SK-N-SH (cell line): Measurements from ENCODE around the gene ANKRD34A. TPM values are rescaled to one million over a fixed set of nuclear protein-coding genes. Genes with fewer than 3 reads are reported as not detected.

ENCODE experiments used
- CTCF ChIA-PET: fragments of 300-600, 350-600 bp; formaldehyde crosslinking; extraction: SDS; loops from one replicate; lab custom pipeline; 2021; lab: Yijun Ruan, JAX
- POLR2A ChIA-PET: fragments of 350-600 bp; sonication (Branson Sonifier 250); formaldehyde crosslinking; extraction: SDS; loops from one replicate; lab custom pipeline; 2020; ENCODE audit warnings: antibody characterized with exemption, inconsistent platforms; lab: Yijun Ruan, JAX
- DNase-seq: peaks from one replicate; pipeline ENCODE4 v3.0.0; 2012
- H2AFZ ChIP-seq: fragments of 200-600 bp; sonication (generic); 2 replicates; pipeline ENCODE4 v1.8.1; 2016; ENCODE audit warnings: antibody characterized with exemption, mild to moderate bottlenecking, low read depth
- H3F3A ChIP-seq: fragments of 200-600 bp; sonication (generic); replicated peaks from 2 replicates; pipeline ENCODE3; 2016; ENCODE audit warnings: antibody characterized with exemption, mild to moderate bottlenecking; ENCODE audit not compliant: insufficient read depth
- H3K27ac ChIP-seq, 2 experiments: fragments of 200-500 bp in 1 of 2; fragments of 200-600 bp in 1 of 2; sonication (Bioruptor generic) in 1 of 2; sonication (generic), shearing (Covaris generic) in 1 of 2; 2 replicates each; pipeline versions ENCODE4 v1.5.1 to v1.6.1; 2014 to 2016; ENCODE audit warnings: low read depth in 2 of 2, inconsistent platforms in 1 of 2, low read length in 1 of 2, mild to moderate bottlenecking in 1 of 2, mixed read lengths in 1 of 2
- H3K27me3 ChIP-seq: fragments of 200-600 bp; sonication (generic), shearing (Covaris generic); 2 replicates; pipeline ENCODE4 v1.6.1; 2016; ENCODE audit warnings: mixed run types; ENCODE audit not compliant: insufficient read depth
- H3K36me3 ChIP-seq, 2 experiments: fragments of 200-500 bp in 1 of 2; fragments of 200-600 bp in 1 of 2; sonication (Bioruptor generic) in 1 of 2; sonication (generic) in 1 of 2; replicated peaks in 1 of 2; 2 replicates each; pipeline versions ENCODE3 to v1.5.1; 2014 to 2016; ENCODE audit warnings: low read length in 1 of 2, mild to moderate bottlenecking in 1 of 2; ENCODE audit not compliant: insufficient read depth in 2 of 2, control insufficient read depth in 1 of 2
- H3K4me1 ChIP-seq, 2 experiments: fragments of 200-500 bp in 1 of 2; fragments of 200-600 bp in 1 of 2; sonication (Bioruptor generic) in 1 of 2; sonication (generic), shearing (Covaris generic) in 1 of 2; 2 replicates each; pipeline versions ENCODE4 v1.5.1 to v1.6.1; 2014 to 2016; ENCODE audit warnings: low read depth in 1 of 2, low read length in 1 of 2, mixed run types in 1 of 2; ENCODE audit not compliant: insufficient read depth in 2 of 2, control insufficient read depth in 1 of 2
- H3K4me2 ChIP-seq: fragments of 200-600 bp; sonication (generic), shearing (Covaris generic); 2 replicates; pipeline ENCODE4 v1.6.1; 2017; ENCODE audit warnings: mixed run types
- H3K4me3 ChIP-seq, 2 experiments: fragments of 200-500 bp in 1 of 2; fragments of 200-600 bp in 1 of 2; sonication (Bioruptor generic) in 1 of 2; sonication (generic), shearing (Covaris generic) in 1 of 2; 2 replicates each; pipeline versions ENCODE4 v1.5.1 to v1.8.1; 2014 to 2016; ENCODE audit warnings: low read depth in 2 of 2, inconsistent platforms in 1 of 2, low read length in 1 of 2, mild to moderate bottlenecking in 1 of 2, mixed read lengths in 1 of 2, moderate library complexity in 1 of 2
- H3K79me2 ChIP-seq: fragments of 200-600 bp; sonication (generic); 2 replicates; pipeline ENCODE4 v1.8.1; 2017; ENCODE audit warnings: mild to moderate bottlenecking; ENCODE audit not compliant: insufficient read depth
- H3K9ac ChIP-seq: fragments of 200-600 bp; sonication (generic); 2 replicates; pipeline ENCODE4 v1.6.1; 2017; ENCODE audit warnings: mixed run types
- H3K9me2 ChIP-seq: fragments of 200-600 bp; sonication (generic); 2 replicates; pipeline ENCODE4 v1.6.1; 2017; ENCODE audit warnings: mixed run types
- H3K9me3 ChIP-seq: fragments of 200-600 bp; sonication (generic); 2 replicates; pipeline ENCODE4 v1.6.1; 2017; ENCODE audit warnings: mixed run types, mild to moderate bottlenecking, moderate library complexity
- H4K20me1 ChIP-seq: fragments of 200-600 bp; sonication (generic); 2 replicates; pipeline ENCODE4 v1.6.1; 2017; ENCODE audit warnings: mild to moderate bottlenecking, mixed run types; ENCODE audit not compliant: insufficient read depth
- ELF1 ChIP-seq: IDR thresholded peaks from 2 replicates; pipeline ENCODE4 v1.4.0; 2012
- FOSL2 ChIP-seq: IDR thresholded peaks from 2 replicates; pipeline ENCODE4 v1.4.0; 2012; ENCODE audit warnings: low read depth, mild to moderate bottlenecking, moderate library complexity, borderline replicate concordance
- FOXM1 ChIP-seq: IDR thresholded peaks from 2 replicates; pipeline ENCODE4 v1.4.0; 2012; ENCODE audit warnings: low read depth, mild to moderate bottlenecking
- GABPA ChIP-seq: IDR thresholded peaks from 2 replicates; pipeline ENCODE4 v1.4.0; 2012; ENCODE audit warnings: low read depth, mild to moderate bottlenecking
- GATA2 ChIP-seq: sonication (generic); formaldehyde crosslinking; IDR thresholded peaks from 2 replicates; pipeline ENCODE4 v1.5.0; 2020; ENCODE audit warnings: mild to moderate bottlenecking, missing genetic modification reagents
- JUND ChIP-seq: IDR thresholded peaks from 2 replicates; pipeline ENCODE4 v1.4.0; 2012
- MEF2A ChIP-seq: IDR thresholded peaks from 2 replicates; pipeline ENCODE4 v1.4.0; 2012; ENCODE audit warnings: low read depth, borderline replicate concordance
- MXI1 ChIP-seq: IDR thresholded peaks from 2 replicates; pipeline ENCODE4 v1.6.1; 2012; ENCODE audit warnings: mild to moderate bottlenecking, low read depth, low read length, improper control_type of control experiment
- NRF1 ChIP-seq: IDR thresholded peaks from 2 replicates; pipeline ENCODE4 v1.6.1; 2012; ENCODE audit warnings: low read depth, mild to moderate bottlenecking, low read length
- RXRA ChIP-seq: IDR thresholded peaks from 2 replicates; pipeline ENCODE4 v1.4.0; 2012; ENCODE audit warnings: low read depth, mild to moderate bottlenecking, borderline replicate concordance
- SIN3A ChIP-seq: IDR thresholded peaks from 2 replicates; pipeline ENCODE4 v1.6.1; 2012; ENCODE audit warnings: low read depth, mild to moderate bottlenecking, low read length, moderate library complexity, borderline replicate concordance
- SMC3 ChIP-seq: IDR thresholded peaks from 2 replicates; pipeline ENCODE4 v1.6.1; 2012; ENCODE audit warnings: low read depth, low read length, improper control_type of control experiment
- TCF12 ChIP-seq: IDR thresholded peaks from 2 replicates; pipeline ENCODE4 v1.4.0; 2012
- WGBS: methylation state at CpG from one replicate; pipeline ENCODE4 v1.1.6; 2017; ENCODE audit warnings: low lambda C conversion rate; 5-methylcytosine and 5-hydroxymethylcytosine counted together
- polyA plus RNA-seq, 3 experiments: library from polyadenylated mRNA; depleted of rRNA; stranded (reverse); fragments of >200 nt; gene quantifications; 2 replicates each; pipeline ENCODE4 v1.2.3, GENCODE V29; 2012
- TF ChIP-seq, protein P1 (sequence below): IDR thresholded peaks from 2 replicates; pipeline ENCODE4 v1.4.0; 2012; ENCODE audit warnings: low read depth
- TF ChIP-seq, protein P2 (sequence below): IDR thresholded peaks from 2 replicates; pipeline ENCODE4 v1.4.0; 2012; ENCODE audit warnings: low read depth, borderline replicate concordance
- TF ChIP-seq, protein P3 (sequence below): IDR thresholded peaks from 2 replicates; pipeline ENCODE4; 2012
- TF ChIP-seq, protein P4 (sequence below): fragments of 200-600 bp; sonication (generic); IDR thresholded peaks from 2 replicates; pipeline ENCODE4 v1.6.1; 2017; ENCODE audit warnings: antibody characterized with exemption, mild to moderate bottlenecking, moderate library complexity

ANKRD34A gene
- polyA plus RNA-seq, 1 of the 3 experiments (the other 2 are of a cell fraction) = 2.6 TPM

DNA sequence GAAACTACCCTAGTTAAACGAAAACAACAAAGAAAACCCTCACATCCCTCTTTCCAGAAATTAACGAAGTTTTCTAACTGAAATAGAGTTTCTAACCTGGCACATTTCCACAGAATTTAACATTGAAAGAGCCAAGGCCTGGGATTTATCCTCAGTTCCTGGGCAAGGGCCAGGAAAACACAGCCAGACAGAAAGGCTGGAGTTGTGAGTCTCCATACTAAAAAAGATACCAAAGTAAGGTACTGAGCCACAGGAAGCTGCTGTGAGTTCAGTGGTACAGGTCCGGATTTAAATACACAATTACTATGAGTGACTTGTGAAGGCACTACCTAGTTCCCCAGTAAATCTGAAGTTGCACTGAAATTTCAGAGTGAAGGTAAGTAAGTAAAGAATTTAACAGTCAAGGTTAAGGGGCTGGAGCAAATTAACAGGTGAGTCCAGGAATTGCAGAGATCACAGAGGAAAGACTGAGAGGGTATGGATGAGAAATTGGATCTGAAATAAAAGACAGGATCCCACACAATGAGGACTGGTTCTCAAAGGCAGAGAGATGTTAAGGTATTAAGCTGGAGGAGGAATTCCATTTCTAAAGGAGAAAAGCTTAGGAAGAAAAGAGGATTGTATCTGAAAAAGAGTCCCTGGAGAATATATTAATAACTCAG lies 7.5 kb downstream of the ANKRD34A start:
- ChIA-PET POLR2A (interaction anchor here (1.4 to 2.5 kb wide), 4 partner anchors 30 to 98 kb away, joined by 4 to 34 read pairs (median 8); partner anchors contain the start of genes PEX11B, PIAS3 and RBM8A), CTCF (interaction anchor here (0.7 to 1.3 kb wide), 3 partner anchors 23 to 38 kb away, joined by 3 to 4 read pairs (median 3); partner anchors contain the start of genes PEX11B and RBM8A)
- Histone ChIP-seq H4K20me1 (no peaks in the 10 kb centered on the region; the same call in 1 of the 2 replicates), H3K9me2 (no peaks in the 10 kb centered on the region), H3K79me2 (peaks cover 55% of the 10 kb centered on the region), H3K9me3 (no peaks in the 10 kb centered on the region), H3K4me2 (peak overlapping the region; percentile 78), H3K4me1 (peaks cover 25 to 47% of the 10 kb centered on the region in 2 experiments; a peak in 3 of 4 replicates), H3K36me3 (peaks cover 4% of the 10 kb centered on the region in 2 experiments), H3K4me3 (peak overlapping the region; percentile 62 to 74), H3K9ac (peak overlapping the region; percentile 73), H2AFZ (no peak overlapping the region; the same call in 1 of the 2 replicates), H3K27ac (peak overlapping the region; percentile 82 to 99), H3F3A (peaks cover 24% of the 10 kb centered on the region), H3K27me3 (no peaks in the 10 kb centered on the region)
- 11% methylated on average over 3 of the region's 3 CpGs for WGBS
- TF ChIP-seq MEF2A = no peak
- TF ChIP-seq GABPA = no peak
- TF ChIP-seq TCF12 = no peak
- TF ChIP-seq NRF1 = no peak
- TF ChIP-seq, protein P1, sequence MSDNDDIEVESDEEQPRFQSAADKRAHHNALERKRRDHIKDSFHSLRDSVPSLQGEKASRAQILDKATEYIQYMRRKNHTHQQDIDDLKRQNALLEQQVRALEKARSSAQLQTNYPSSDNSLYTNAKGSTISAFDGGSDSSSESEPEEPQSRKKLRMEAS = no peak
- TF ChIP-seq, protein P2, sequence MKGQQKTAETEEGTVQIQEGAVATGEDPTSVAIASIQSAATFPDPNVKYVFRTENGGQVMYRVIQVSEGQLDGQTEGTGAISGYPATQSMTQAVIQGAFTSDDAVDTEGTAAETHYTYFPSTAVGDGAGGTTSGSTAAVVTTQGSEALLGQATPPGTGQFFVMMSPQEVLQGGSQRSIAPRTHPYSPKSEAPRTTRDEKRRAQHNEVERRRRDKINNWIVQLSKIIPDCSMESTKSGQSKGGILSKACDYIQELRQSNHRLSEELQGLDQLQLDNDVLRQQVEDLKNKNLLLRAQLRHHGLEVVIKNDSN = no peak
- no peak for TF ChIP-seq FOXM1
- TF ChIP-seq RXRA = no peak
- no peak for TF ChIP-seq GATA2 (CRISPR knock-in tag)
- no peak for DNase-seq

DNA sequence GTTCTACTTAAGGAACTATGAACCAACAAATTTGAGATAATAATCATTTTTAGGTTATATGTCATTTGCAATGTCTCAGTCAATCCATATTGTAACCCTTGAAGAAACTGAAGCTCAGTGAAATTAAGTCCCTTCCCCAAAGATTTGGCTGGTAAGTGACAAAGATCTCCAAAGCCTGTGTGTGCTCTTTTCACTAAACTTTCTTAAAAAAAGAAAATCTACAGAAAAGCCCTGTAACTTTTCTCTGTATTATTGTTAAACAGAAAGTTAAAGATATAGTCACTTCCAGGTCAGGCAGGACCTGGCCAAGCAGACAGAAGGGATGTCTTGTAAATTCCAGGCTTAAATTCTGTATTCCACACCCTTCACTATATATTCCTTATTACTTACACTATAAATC lies 8.0 kb downstream of the ANKRD34A start:
- Histone ChIP-seq H3F3A (peaks cover 24% of the 10 kb centered on the region), H3K79me2 (peaks cover 61% of the 10 kb centered on the region), H3K9me3 (no peaks in the 10 kb centered on the region), H3K9me2 (no peaks in the 10 kb centered on the region), H3K4me2 (peak overlapping the region; percentile 78), H4K20me1 (no peaks in the 10 kb centered on the region; the same call in 1 of the 2 replicates), H3K9ac (peak overlapping the region; percentile 73), H3K4me3 (peak overlapping the region; percentile 62 to 74), H3K4me1 (peaks cover 25 to 43% of the 10 kb centered on the region in 2 experiments; a peak in 3 of 4 replicates), H2AFZ (no peak overlapping the region; the same call in 1 of the 2 replicates), H3K27me3 (no peaks in the 10 kb centered on the region), H3K27ac (peak overlapping the region; percentile 82 to 99), H3K36me3 (peaks cover 4% of the 10 kb centered on the region in 2 experiments)
- DNase-seq = no peak
- ChIA-PET CTCF (interaction anchor here (4.1 kb wide), 1 partner anchor 64 kb away, joined by 17 read pairs; no protein-coding TSS in a partner anchor), POLR2A (no interaction called here)
- TF ChIP-seq SMC3 (no peak), JUND (no peak), GATA2 (CRISPR knock-in tag) (no peak), MXI1 (no peak), FOSL2 (no peak), SIN3A (no peak), ELF1 (no peak)
- TF ChIP-seq, protein P3, sequence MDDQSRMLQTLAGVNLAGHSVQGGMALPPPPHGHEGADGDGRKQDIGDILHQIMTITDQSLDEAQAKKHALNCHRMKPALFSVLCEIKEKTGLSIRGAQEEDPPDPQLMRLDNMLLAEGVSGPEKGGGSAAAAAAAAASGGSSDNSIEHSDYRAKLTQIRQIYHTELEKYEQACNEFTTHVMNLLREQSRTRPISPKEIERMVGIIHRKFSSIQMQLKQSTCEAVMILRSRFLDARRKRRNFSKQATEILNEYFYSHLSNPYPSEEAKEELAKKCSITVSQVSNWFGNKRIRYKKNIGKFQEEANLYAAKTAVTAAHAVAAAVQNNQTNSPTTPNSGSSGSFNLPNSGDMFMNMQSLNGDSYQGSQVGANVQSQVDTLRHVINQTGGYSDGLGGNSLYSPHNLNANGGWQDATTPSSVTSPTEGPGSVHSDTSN = no peak
- TF ChIP-seq, protein P4, sequence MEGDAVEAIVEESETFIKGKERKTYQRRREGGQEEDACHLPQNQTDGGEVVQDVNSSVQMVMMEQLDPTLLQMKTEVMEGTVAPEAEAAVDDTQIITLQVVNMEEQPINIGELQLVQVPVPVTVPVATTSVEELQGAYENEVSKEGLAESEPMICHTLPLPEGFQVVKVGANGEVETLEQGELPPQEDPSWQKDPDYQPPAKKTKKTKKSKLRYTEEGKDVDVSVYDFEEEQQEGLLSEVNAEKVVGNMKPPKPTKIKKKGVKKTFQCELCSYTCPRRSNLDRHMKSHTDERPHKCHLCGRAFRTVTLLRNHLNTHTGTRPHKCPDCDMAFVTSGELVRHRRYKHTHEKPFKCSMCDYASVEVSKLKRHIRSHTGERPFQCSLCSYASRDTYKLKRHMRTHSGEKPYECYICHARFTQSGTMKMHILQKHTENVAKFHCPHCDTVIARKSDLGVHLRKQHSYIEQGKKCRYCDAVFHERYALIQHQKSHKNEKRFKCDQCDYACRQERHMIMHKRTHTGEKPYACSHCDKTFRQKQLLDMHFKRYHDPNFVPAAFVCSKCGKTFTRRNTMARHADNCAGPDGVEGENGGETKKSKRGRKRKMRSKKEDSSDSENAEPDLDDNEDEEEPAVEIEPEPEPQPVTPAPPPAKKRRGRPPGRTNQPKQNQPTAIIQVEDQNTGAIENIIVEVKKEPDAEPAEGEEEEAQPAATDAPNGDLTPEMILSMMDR = no peak
